Stimulated activated naive CD8-positive, alpha-beta T cell treated with anti-CD3 and anti-CD28 coated beads, Interleukin-15, Interleukin-2, amounts not matched to agents 100 U/mL and 50 U/mL, for 24 hours (primary cell): ENCODE results near the gene DOCK7.
"Not testable (repeated sequence)": the region's sequence is repeated elsewhere in the genome, so short reads cannot be mapped to it uniquely, and the experiment has no call there.

Source experiments
- ATAC-seq: fragments of 150-1000 bp; cut with Tn5 transposase; one replicate; pipeline ENCODE4 v1.10.0; 2021
- DNase-seq: peaks from one replicate; pipeline ENCODE4 v3.0.0; 2021

Gene DOCK7

DNA sequence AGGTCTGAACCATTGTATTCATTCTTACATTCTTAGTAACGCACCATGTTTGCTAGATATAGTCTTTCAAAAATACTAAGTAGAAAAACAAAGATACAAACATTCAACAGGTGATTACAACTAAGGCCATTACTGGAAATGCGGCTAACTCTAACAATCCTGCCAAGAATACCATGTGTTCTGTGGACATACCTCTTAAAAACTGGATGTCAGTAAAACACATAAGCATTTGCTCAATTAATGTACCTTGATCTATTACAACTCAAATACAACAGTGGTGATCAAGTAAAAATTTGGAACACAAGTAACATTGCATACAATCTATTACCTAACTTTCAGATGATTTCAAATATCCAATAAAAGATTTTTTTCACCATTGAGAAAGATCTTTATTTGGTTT is 75.4 kb downstream of the DOCK7 start:
- ATAC-seq (no peak), DNase-seq (no peak)

DNA sequence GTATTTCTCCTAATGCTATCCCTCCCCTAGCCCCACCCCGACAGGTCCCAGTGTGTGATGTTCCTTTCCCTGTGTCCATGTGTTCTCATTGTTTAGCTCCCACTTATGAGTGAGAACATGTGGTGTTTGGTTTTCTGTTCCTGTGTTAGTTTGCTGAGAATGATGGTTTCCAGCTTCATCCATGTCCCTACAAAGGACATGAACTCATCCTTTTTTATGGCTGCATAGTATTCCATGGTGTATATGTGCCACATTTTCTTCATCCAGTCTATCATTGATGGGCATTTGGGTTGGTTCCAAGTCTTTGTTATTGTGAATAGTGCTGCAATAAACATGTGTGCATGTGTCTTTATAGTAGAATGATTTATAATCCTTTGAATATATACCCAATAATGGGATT is 77.6 kb downstream of the DOCK7 start:
- not testable (repeated sequence) for ATAC-seq, DNase-seq

DNA sequence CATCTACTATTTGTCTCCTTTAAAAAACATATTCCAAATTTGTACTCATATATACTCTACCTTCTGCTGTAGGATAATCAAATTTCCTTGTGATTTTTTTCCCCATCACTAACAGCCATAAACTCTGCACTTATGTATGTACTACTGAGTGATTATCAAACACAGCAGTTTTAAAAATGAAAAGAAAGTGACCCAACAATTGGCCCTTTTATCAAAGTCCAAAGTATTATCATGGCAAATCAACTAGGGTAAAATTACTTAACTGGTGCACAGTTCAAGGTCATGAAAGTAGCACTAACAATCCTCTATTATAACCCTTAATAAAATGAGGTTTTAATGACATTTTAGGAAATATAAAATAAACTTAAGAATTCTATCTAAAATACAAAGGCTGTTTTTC is 79.3 kb downstream of the DOCK7 start:
- ATAC-seq (no peak), DNase-seq (no peak)

DNA sequence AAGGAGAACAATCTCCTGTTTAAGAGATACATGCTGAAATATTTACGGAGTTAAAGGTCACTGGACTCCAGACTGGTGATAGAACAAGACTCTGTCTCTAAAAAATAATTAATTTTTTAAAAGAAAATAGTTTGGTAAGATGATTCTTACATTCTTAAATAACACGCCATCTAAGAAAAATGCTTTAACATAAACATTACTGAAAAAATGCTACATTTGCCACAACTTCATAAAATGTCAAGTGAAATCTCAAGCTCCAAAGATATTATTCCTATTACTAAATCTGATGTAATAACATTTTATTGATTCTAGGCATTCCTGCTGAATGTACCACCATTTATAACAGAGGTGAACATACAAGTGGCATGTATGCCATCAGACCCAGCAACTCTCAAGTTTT is 86.7 kb downstream of the DOCK7 start:
- no peak for DNase-seq
- ATAC-seq, result no peak

DNA sequence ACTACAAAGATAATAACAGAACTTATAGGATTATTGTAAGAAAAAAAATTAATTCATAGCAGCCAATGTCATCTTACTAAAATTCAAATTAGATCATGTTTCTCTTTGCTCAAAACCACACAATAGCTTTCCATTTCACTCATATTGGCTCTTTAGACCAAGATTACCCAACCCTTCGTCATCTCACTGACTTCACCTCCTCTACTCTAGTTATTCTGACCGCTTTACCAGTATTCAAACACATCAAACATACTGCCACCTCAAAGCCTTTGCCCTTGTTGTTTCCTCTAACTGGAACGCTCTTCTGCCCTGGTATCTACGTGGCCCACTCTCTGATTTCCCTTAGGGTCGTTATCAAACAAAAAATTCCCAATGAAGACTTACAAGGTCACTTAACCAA is 89.1 kb downstream of the DOCK7 start:
- DNase-seq, result no peak
- ATAC-seq, result no peak

DNA sequence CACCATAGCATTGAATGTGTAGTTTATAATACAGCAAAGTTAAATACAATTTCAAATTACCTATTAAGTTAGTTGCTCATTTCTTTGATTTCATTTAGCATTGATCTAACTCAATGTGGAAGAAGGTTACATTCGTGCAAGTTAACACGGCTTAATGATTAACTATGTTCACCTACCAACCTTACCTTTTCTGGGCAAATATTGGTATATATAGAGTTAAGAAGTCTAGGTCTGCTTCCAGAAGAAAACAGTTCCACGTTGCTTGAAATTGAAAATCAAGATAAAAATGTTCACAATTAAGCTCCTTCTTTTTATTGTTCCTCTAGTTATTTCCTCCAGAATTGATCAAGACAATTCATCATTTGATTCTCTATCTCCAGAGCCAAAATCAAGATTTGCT is 90.9 kb downstream of the DOCK7 start, which contains the start of gene ANGPTL3:
ANGPTL3 (plus strand) TSS at position 240 of the 400 bp plus-strand sequence; CDS start at position 287, 47 bp downstream.
- no peak for DNase-seq
- no peak for ATAC-seq

DNA sequence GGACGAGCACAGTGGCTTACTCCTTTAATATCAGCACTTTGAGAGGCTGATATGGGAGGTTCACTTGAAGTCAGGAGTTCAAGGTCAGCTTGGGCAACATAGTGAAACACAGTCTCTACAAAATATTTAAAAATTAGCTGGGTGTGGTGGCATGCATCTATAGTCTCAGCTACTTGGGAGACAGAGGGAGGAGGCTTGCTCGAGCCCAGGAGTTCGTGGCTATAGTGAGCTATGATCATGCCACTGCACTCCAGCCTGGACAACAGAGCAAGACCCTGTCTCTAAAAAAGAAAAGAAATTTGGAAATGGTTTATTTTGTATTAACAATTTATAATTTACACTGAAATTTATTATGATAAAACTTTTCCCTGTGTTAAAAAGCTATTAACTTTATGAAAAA is 92.5 kb downstream of the DOCK7 start:
- DNase-seq, result no peak
- ATAC-seq, result no peak

DNA sequence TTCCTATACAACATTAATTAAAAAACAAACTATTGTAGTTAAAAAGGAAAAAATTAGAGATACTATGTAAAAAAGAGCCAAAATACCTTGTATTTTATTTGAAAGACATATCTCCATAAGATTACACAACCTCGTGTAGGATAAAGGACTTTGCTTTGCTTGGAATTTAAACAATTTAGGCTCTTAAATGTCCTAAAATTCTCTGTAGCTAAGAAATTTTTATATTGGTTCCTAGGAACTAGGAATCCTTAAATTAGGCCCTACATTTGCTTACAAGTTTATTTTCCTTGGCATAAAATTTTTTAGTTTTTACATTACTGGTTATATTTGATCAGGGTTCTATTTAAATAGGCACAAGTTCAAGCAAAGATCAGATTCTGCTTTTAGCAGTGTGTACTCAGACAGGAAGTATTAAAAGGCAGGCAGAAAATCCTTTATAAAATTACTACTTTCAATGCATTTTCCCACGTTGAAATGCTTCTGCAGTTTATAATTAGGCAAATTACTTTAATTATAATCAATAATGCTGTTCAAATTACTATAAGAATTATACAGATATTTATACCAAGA is 94.3 kb downstream of the DOCK7 start:
- no peak for ATAC-seq
- DNase-seq, result no peak

DNA sequence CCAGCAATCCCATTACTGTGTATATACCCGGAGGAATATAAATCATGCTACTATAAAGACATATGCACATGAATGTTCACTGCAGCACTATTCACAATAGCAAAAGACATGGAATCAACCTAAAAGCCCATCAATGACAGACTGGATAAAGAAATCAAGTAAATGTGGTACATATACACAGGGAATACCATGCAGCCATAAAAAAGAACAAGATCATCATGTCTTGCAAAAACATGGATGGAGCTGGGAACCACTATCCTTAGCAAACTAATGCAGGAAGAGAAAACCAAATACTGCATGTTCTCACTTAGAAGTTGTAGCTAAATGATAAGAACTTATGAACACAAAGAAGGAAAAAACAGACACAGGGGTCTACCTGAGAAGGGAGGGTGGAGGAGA is 97.2 kb downstream of the DOCK7 start:
- no peak for DNase-seq
- no peak for ATAC-seq

DNA sequence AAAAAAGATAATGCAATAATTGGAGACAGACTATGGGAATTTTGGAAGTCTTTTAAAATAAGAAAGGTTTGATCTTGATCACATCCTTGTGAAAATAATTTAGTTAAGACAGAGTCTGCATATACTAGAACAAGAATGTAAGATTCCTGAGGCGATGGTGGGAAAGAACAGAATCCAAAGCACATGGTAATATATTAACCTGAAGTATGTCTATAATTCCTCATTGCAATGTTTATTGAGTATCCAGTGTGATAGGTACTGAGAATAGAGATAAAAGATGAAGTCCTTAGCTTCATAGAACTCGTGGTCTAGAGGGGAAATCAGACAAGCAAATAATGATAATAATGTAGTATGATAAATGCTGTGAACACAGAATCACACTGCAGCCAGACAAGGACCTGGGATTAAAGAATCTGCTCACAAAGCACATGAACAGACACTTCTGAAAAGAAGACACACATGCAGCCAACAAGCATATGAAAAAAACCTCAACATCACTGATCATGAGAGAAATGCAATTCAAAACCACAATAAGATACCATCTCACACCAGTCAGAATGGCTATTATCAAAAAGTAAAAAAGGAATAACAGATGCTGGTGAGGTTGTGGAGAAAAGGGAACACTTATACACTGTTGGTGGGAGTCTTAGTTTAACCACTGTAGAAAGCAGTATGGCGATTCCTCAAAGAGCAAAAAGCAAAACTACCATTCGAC is 97.8 kb downstream of the DOCK7 start:
- ATAC-seq, result no peak

DNA sequence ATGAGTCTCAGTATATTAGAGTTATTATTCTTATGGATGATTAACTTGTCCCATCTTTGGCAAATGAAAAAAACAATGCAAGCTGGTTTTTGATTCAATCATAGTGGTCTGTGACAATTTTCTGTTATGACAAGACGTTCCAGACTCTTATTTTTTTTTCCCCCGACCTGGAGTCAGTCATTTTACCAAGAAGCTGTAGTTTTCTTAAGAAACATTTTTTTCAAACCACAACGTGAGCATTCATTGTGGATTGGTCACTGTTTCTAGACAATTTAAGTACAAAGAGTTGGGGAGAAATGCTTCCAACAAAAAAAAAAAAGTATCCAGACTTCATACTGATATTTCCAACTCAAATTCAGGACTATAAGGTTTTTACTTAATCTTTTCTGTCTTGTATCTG is 98.9 kb downstream of the DOCK7 start:
- DNase-seq (no peak), ATAC-seq (no peak)

More for the DNA sequence above, 97.8 kb downstream of the DOCK7 start:
- DNase-seq, result no peak

DNA sequence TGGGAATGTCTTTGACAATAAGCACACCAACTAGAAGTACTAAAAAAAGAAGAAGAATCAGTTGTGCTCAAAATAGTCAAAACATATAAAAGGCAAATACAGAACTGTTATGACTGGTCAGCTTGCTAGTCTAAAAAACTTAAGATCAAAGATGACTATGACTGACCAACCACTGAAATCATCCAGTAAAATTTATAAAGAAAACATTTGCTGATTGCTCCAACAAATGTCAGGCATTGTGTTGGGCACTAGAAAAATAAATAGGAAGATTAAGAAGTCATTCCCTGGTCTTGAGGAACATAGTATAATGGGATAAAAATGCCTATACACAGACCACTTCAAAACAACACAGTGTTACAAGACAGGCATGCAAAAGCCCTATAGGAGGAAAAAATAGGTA is 100.2 kb downstream of the DOCK7 start:
- DNase-seq (no peak), ATAC-seq (no peak)

DNA sequence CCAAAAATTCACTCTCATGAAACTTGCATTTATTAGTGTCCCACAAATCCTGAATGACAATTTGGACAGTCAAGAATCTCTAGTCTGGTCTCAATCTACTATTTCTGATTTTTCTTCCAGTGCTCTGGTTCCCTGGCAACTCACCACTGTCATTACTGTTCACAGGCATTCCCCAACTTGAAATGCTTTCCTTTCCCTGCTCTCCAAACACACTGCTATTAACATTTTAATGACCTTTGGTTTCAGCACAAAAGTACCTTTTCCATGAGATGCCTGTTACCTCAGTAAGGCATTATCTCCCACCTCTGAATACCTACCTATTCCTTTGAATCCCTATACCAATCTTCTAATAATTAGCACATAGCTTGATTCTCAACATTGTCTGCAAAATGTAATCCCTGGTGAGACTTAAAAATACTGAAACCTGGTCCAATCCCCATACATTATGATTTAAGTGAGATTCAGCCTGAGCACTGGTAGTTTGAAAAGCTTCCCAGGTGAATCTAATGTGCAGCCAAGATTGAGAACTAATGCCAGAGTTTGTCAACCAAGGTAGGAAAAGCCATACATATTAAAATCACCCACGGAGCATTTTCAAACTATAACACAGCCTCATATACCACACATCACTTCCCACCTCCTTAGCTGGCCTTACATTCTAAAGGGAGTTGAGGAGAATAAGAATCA is 102.6 kb downstream of the DOCK7 start:
- no peak for ATAC-seq
- no peak for DNase-seq

DNA sequence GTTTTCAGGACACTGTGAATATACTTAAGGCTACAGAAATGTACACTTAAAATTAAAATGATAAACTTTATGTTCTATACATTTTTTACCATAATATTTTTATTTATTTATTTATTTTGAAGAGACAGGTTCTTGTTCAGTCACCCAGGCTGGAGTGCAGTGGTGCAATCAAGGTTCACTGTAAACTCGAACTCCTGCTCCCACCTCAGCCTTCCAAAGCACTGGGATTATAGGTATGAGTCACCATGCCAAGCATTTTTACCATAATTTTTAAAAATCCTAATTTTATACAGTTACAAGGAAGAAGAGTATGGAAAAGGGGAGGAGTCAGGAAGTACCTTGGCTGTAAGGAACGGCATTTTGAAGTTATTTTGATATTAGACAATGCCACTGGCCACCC is 114.5 kb downstream of the DOCK7 start:
- no peak for DNase-seq
- no peak for ATAC-seq

DNA sequence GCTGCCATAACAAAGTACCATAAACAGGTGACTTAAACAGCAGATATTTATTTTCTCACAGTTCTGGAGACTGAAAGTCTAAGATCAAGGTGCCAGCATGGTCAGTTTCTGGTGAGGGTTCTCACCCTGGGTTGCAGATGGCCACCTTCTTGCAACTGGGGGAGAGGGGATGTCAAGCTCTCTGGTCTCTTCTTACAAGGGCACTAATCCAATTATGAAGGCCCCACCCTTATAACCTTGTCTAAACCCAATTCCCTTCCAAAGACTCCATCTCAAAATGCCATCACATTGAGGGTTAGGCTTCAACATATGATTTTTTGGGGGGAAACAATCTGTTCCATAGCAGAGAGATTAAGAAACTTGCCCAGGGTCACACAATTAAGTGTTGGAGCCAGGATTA is 115.7 kb downstream of the DOCK7 start:
- no peak for ATAC-seq
- no peak for DNase-seq

DNA sequence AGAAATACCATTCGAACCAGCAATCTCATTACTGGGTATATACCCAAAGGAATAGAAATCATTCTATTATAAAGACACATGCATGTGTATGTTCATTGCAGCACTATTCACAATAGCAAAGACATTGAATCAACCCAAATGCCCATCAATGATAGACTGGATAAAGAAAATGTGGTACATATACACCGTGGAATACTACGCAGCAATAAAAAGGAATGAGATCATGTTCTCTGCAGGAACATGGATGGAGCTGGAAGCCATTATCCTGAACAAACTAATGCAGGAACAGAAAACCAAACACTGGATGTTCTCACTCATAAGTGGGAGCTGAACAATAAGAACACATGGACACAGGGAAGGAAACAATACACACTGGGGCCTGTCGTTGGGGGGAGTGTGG is 116.7 kb downstream of the DOCK7 start:
- ATAC-seq, DNase-seq: not testable (repeated sequence)

DNA sequence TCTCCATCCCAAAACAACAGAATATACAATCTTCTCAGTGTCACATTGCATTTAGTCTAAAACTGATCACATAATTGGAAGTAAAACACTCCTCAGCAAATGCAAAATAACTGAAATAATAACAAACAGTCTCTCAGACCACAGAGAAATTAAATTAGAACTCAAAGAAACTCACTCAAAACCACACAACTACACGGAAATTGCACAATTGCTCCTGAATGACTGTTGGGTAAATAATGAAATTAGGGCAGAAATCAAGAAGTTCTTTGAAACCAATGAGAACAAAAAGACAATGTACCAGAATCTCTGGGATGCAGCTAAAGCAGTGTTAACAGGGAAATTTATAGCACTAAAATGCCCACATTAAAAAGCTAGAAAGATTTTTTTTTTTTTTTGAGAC is 120.3 kb downstream of the DOCK7 start:
- not testable (repeated sequence) for DNase-seq, ATAC-seq

DNA sequence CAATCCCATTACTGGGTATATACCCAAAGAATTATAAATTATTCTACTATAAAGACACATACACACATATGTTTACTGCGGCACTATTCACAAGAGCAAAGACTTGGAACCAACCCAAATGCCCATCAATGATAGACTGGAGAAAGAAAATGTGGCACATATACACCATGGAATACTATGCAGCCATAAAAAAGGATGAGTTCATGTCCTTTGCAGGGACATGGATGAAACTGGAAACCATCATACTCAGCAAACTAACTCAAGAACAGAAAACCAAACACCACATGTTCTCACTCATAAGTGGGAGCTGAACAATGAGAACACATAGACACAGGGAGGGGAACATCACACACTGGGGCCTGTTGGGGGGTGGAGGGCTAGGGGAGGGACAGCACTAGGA is 121.0 kb downstream of the DOCK7 start:
- ATAC-seq, DNase-seq: not testable (repeated sequence)

DNA sequence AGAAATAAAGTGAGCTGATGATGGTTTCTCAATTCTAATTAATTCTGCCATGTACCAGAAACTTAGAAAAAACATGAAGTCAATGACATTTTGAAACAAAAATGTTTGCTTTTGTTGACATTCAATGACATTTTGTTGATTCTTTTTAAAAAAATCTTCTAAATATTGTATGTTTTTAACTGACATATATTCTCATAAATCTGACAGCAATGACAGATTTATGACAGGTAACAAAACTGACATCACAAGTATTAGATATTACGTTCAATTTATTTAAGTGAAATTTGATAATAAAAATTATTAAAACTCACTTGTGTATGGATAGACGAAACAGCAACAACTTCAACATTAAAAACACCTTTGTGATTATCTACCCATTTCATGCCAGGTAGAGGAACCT is 126.9 kb downstream of the DOCK7 start:
- DNase-seq (no peak), ATAC-seq (no peak)

DNA sequence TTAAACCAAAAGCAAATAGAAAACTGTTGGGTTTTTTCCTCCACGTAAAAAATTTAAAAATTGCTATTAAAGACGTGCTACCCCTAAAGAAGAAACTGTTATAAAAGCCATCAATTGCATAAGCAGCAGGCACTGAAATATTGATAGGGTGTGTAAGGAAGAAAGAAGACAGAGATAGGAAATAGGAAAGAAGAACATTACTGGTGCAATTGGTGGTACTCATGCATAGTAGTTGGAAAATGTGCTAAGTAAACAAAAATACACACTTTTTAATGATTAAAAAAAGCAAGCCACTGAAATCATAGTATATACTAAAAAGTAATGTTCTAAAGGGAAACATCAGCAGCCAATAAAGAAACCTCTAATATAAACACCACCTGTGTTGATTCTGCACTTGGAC is 143.6 kb downstream of the DOCK7 start:
- DNase-seq, result no peak
- no peak for ATAC-seq

DNA sequence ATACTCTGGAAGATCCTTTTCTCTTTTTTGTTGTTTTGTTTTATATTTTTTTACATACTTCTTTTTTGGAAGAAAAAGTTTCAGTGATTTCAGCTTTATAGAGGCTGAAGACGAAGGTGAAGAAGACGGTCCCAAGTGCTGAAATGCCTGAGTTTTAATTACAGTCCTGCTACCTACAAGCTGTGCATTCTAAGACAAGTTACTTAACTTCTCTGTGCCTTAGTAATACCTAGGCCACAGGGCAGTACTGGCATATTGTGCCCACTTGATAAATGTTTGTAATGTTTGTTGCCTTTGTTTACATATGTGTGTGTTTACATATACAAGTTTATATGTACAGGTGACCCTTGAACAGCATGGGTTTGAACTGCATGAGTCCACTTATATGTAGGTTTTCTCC is 147.1 kb downstream of the DOCK7 start:
- no peak for ATAC-seq
- no peak for DNase-seq

DNA sequence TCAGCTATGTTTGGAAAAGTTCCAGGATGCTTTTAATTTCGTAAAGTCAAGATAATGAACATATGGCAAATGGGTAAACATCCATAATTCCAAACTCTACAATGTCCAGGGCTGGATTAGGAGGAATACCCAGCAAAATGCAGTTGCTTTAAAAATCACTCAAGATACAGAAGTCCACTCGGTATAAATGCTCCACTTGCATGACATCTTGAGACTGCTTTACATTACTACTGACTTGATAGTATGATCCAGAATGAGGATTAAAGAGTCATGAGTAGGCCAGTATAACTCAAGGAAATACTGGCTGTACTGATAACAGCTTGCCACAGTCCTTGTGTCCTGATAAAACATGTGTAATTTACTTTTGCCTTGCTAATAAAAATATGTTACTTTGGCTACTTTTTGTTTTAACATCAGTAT is 149.1 kb downstream of the DOCK7 start:
- ATAC-seq, result no peak
- no peak for DNase-seq

DNA sequence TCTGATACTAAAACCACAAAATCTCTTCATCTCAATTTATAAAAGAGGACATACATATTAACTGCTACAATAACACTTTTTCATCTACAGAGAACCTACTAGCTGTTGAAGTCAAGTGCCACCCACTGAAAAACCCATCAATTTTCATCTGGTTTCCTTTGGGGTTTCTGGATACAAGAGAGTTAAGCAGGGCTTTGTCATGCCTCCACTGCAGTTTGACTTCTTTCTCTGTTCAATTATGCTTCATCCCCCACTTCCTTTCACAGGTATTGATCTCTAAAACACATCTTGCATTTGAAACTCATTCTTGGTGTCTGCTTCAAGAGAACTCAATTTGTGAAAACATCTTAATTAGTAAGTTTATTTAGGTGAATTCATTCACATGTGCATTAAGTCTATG is 151.3 kb downstream of the DOCK7 start:
- ATAC-seq (no peak), DNase-seq (no peak)
